CD8-positive, alpha-beta memory T cell (primary cell): ENCODE measurements around the gene RARB. TPM values are rescaled to one million over a fixed set of nuclear protein-coding genes. Genes with fewer than 3 reads are reported as not detected.

Experiments
- CTCF ChIA-PET: fragments of 350-600 bp; sonication (Branson Sonifier 250); formaldehyde crosslinking; loops from one replicate; lab custom pipeline; 2021; ENCODE audit warnings: antibody characterized with exemption; lab: Charles Lee
- POLR2A ChIA-PET: fragments of 350-600 bp; sonication (Branson Sonifier 250); formaldehyde crosslinking; loops from one replicate; lab custom pipeline; 2021; ENCODE audit warnings: antibody characterized with exemption; lab: Charles Lee
- DNase-seq, 5 donors: peaks; one replicate each; pipeline versions ENCODE4 v3.0.0 to v3.0.0-alpha.2; 2020 to 2022; ENCODE audit warnings: mixed read lengths in 1 of 5
- H3K27ac ChIP-seq: one replicate; pipeline ENCODE4 v1.7.0; 2013; ENCODE audit warnings: low read depth, mild to moderate bottlenecking, low read length, moderate library complexity
- H3K27me3 ChIP-seq: 2 replicates; pipeline ENCODE4 v1.7.0; 2013; ENCODE audit warnings: low read length, mild to moderate bottlenecking; ENCODE audit not compliant: insufficient read depth, poor library complexity, severe bottlenecking
- H3K36me3 ChIP-seq: 2 replicates; pipeline ENCODE4 v1.7.0; 2013; ENCODE audit warnings: mild to moderate bottlenecking, low read length, moderate library complexity; ENCODE audit not compliant: insufficient read depth
- H3K4me1 ChIP-seq: 2 replicates; pipeline ENCODE4 v1.7.0; 2013; ENCODE audit warnings: mild to moderate bottlenecking, low read length, moderate library complexity; ENCODE audit not compliant: insufficient read depth
- H3K4me3 ChIP-seq: 2 replicates; pipeline ENCODE4 v1.7.0; 2013; ENCODE audit warnings: mild to moderate bottlenecking, low read length
- H3K9me3 ChIP-seq: 2 replicates; pipeline ENCODE4 v1.7.0; 2013; ENCODE audit warnings: mild to moderate bottlenecking, low read length
- H3K27ac Mint-ChIP-seq, 8 donors: one replicate each; pipeline ENCODE4 v1.8.0; 2020 to 2021; ENCODE audit warnings: mixed read lengths in 8 of 8, mild to moderate bottlenecking in 6 of 8, inconsistent platforms in 3 of 8, moderate library complexity in 3 of 8
- H3K27me3 Mint-ChIP-seq, 2 donors: one replicate each; pipeline ENCODE4 v1.8.0; 2020 to 2021; ENCODE audit warnings: mixed read lengths in 2 of 2, mild to moderate bottlenecking in 1 of 2, moderate library complexity in 1 of 2
- H3K36me3 Mint-ChIP-seq, 3 donors: one replicate each; pipeline ENCODE4 v1.8.0; 2020 to 2021; ENCODE audit warnings: mixed read lengths in 3 of 3, inconsistent platforms in 1 of 3, mild to moderate bottlenecking in 1 of 3
- H3K4me1 Mint-ChIP-seq, 3 donors: one replicate each; pipeline ENCODE4 v1.8.0; 2020 to 2021; ENCODE audit warnings: mixed read lengths in 3 of 3, inconsistent platforms in 1 of 3, mild to moderate bottlenecking in 1 of 3
- H3K4me3 Mint-ChIP-seq, 7 donors: one replicate each; pipeline ENCODE4 v1.8.0; 2020 to 2021; ENCODE audit warnings: mixed read lengths in 7 of 7, mild to moderate bottlenecking in 6 of 7, moderate library complexity in 4 of 7, inconsistent platforms in 2 of 7
- H3K9me3 Mint-ChIP-seq, 5 donors: one replicate each; pipeline ENCODE4 v1.8.0; 2020 to 2022; ENCODE audit warnings: mixed read lengths in 5 of 5, mild to moderate bottlenecking in 3 of 5, moderate library complexity in 2 of 5, inconsistent platforms in 1 of 5
- polyA plus RNA-seq: library from polyadenylated mRNA; unstranded; fragments of 300-500 nt; fragmentation: Illumina TruSeq; gene quantifications from one replicate; pipeline ENCODE4 v1.2.3, GENCODE V29; 2021
- total RNA-seq, 2 experiments: library from RNA; stranded (reverse); gene quantifications; one replicate each; pipeline ENCODE4 v1.2.3, GENCODE V29; 2021

Gene RARB
- total and polyA plus RNA-seq, 3 experiments from 2014 or later = not detected

DNA sequence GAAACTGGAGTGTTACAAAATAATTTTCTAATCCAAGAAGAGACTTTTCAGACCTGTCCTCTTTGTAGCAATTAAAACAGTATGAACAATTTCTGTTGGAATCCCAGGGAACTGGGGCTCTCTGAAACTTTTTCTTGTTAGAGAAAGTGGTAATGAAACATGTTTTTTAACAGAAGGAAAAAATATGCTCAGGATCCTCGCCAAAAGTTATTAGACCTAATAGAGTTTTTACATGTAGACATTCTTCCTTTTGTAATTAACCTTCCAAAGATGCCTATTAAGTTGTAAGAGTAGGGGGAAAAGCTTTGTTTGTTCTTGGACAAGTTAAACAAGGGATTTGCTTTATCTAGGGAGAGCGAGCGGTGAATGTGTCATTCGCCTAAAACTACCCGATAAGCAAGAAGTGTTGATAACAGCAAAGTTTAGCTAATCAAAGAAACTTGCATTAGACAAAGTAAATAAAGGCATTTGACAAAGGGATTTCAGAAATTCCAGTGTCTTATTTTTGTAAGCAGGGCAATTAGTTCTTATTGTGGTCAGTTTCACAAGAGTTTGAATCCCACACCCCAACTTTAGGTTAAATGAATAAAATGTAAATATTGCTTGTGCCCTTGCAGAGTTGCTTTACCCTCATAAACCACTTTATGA lies 2.3 kb downstream of the RARB start:
- Mint-ChIP-seq H3K27me3 (peaks cover 18 to 49% of the 10 kb centered on the region in 2 donors), H3K27ac (no peak overlapping the region), H3K4me1 (peaks cover 0 to 4% (median 3%) of the 10 kb centered on the region in 3 donors), H3K36me3 (no peaks in the 10 kb centered on the region), H3K4me3 (no peak overlapping the region), H3K9me3 (peaks cover 0 to 2% (median 0%) of the 10 kb centered on the region in 5 donors)
- ChIA-PET CTCF (no interaction called here), POLR2A (no interaction called here)
- Histone ChIP-seq H3K27me3 (peaks cover 5% of the 10 kb centered on the region), H3K27ac (no peak overlapping the region), H3K36me3 (no peaks in the 10 kb centered on the region), H3K4me3 (no peak overlapping the region), H3K9me3 (no peaks in the 10 kb centered on the region), H3K4me1 (no peaks in the 10 kb centered on the region)
- DNase-seq = no peak

DNA sequence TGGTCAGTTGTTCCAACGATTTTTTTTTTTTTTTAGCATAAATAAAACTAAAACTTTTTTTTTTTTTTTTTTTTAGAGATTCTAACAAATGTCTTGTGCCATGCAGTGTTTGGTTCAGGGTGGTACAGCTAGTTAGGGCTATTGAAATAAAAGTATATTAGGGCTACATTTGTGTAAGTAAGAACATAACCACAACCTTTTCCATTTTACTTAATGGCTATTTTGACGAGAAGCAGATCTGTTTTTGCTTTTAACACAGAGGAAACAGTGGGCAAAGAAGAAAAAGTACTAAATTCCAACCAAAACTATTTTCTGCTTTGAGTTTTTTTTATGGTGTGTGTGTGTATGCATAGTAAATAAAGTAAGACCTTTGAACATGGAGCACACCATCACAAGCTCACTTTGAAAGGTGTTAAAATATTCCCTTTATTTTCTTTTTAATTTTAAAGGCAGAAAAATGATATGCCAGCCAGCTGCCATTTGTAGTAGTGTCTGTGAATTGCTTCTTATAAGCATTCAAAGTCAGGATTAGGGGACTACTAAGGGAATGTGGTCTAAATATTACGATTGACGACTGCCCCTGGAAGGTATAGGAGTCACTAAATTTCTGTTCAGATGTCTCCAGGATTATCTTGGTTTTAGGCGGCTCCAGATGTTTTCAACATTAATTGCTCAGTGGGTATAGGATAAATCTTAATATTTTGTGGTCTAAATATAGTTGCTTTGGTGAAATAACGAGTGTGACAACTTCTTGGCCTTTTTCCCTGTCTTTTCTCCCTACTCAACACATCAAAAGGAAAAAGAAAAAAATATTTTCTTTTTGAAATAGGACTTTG lies 3.1 kb downstream of the RARB start:
- Mint-ChIP-seq H3K36me3 (no peaks in the 10 kb centered on the region), H3K9me3 (peaks cover 0 to 2% (median 0%) of the 10 kb centered on the region in 5 donors), H3K27me3 (peaks cover 18 to 43% of the 10 kb centered on the region in 2 donors), H3K4me3 (no peak overlapping the region), H3K4me1 (peaks cover 0 to 4% (median 3%) of the 10 kb centered on the region in 3 donors), H3K27ac (no peak overlapping the region)
- no peak for DNase-seq
- ChIA-PET POLR2A (no interaction called here), CTCF (no interaction called here)
- no peaks in the 10 kb centered on the region for H3K36me3 ChIP-seq
- H3K27ac ChIP-seq = no peak overlapping the region
- peaks cover 5% of the 10 kb centered on the region for H3K27me3 ChIP-seq
- no peaks in the 10 kb centered on the region for H3K9me3 ChIP-seq
- no peaks in the 10 kb centered on the region for H3K4me1 ChIP-seq
- no peak overlapping the region for H3K4me3 ChIP-seq

DNA sequence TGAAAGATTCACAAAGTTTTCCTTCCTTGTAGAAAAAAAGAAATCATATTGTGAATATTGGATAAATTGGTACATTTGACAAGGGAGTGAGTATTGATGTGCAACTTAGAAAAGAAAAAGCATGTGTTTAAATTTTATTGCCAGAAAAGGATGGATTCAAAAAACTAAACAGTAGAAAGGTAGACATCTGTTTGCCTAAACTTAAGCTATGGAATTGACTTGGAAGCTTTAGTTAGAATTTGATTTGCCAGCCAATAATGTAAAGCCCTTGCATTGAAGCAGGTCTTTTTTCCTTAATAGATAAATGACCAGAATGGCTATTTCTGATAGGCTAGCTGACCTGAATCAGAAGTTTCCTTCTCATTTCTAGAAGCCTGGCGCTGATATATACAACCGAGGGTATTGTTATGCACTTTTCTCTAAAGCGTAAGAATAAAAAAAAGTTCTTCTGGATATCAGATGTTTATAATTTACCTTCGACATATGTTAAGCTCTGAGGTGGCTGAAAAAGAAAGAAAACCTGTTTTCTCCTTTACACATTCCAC lies 4.2 kb downstream of the RARB start:
- H3K4me1 Mint-ChIP-seq = peaks cover 0 to 4% (median 3%) of the 10 kb centered on the region in 3 donors
- H3K36me3 Mint-ChIP-seq = no peaks in the 10 kb centered on the region
- H3K27ac ChIP-seq = no peak overlapping the region
- H3K27me3 Mint-ChIP-seq = peaks cover 18 to 34% of the 10 kb centered on the region in 2 donors
- H3K4me1 ChIP-seq = no peaks in the 10 kb centered on the region
- H3K9me3 ChIP-seq = no peaks in the 10 kb centered on the region
- CTCF ChIA-PET = no interaction called here
- POLR2A ChIA-PET = no interaction called here
- no peak overlapping the region for H3K4me3 Mint-ChIP-seq
- H3K27ac Mint-ChIP-seq = no peak overlapping the region
- H3K36me3 ChIP-seq = no peaks in the 10 kb centered on the region
- peaks cover 0 to 2% (median 0%) of the 10 kb centered on the region in 5 donors for H3K9me3 Mint-ChIP-seq
- H3K4me3 ChIP-seq = no peak overlapping the region
- H3K27me3 ChIP-seq = peaks cover 5% of the 10 kb centered on the region
- DNase-seq = no peak

DNA sequence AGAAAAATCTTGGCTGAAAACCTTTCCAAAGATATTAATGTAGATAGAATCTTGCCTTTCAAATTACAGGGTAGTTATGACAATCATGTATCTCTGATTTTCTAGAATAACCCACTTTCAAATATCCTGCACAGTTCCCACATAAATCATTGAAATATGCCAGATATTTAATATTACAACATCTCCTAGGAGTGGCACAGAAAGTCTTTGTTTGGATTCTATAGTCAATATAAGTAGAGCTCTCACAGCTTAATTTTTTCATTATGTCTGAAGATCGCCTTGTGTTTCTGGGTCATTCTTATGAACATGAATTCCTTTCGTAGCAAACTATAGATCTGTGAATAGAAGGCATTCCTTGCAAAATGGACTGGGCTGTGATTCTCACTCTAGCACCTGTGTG lies 5.0 kb downstream of the RARB start:
- H3K36me3 Mint-ChIP-seq = no peaks in the 10 kb centered on the region
- H3K27ac ChIP-seq = no peak overlapping the region
- POLR2A ChIA-PET = no interaction called here
- H3K4me1 ChIP-seq = no peaks in the 10 kb centered on the region
- no peak overlapping the region for H3K4me3 ChIP-seq
- H3K9me3 Mint-ChIP-seq = peaks cover 0 to 2% (median 0%) of the 10 kb centered on the region in 5 donors
- no peak for DNase-seq
- peaks cover 0 to 1% (median 1%) of the 10 kb centered on the region in 3 donors for H3K4me1 Mint-ChIP-seq
- H3K27me3 ChIP-seq = peaks cover 4% of the 10 kb centered on the region
- H3K27me3 Mint-ChIP-seq = peaks cover 17 to 25% of the 10 kb centered on the region in 2 donors
- H3K36me3 ChIP-seq = no peaks in the 10 kb centered on the region
- CTCF ChIA-PET = no interaction called here
- no peaks in the 10 kb centered on the region for H3K9me3 ChIP-seq
- H3K27ac Mint-ChIP-seq = no peak overlapping the region
- no peak overlapping the region for H3K4me3 Mint-ChIP-seq

DNA sequence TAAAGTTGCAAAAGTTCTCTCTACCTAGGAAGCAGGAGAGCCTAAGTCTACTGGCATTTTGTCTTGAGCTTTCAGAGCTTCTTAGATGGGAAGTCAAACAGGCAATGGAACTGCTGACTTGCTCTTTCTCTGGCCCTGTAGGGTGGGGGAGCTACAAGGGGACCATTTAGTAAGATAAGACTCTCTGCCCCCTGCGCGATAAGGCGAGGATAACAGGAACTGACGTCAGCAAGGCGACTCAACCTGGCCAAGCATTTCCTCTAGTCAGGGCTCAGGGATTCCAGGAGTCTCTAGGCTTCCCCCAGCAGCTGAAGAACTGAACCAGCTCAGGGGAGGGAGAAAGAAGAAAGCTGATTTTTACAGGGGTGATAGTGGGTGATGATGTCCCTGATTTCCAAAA lies 5.8 kb downstream of the RARB start:
- no peaks in the 10 kb centered on the region for H3K4me1 Mint-ChIP-seq
- peaks cover 0 to 1% (median 0%) of the 10 kb centered on the region in 5 donors for H3K9me3 Mint-ChIP-seq
- H3K27me3 Mint-ChIP-seq = peaks cover 11 to 19% of the 10 kb centered on the region in 2 donors
- ChIA-PET CTCF (interaction anchor here (0.7 kb wide), 1 partner anchor 15 kb away, joined by 4 read pairs; no protein-coding TSS in a partner anchor), POLR2A (no interaction called here)
- H3K27ac Mint-ChIP-seq = no peak overlapping the region
- no peaks in the 10 kb centered on the region for H3K27me3 ChIP-seq
- DNase-seq = no peak
- H3K4me3 Mint-ChIP-seq = no peak overlapping the region
- H3K27ac ChIP-seq = no peak overlapping the region
- H3K36me3 ChIP-seq = no peaks in the 10 kb centered on the region
- no peaks in the 10 kb centered on the region for H3K4me1 ChIP-seq
- no peak overlapping the region for H3K4me3 ChIP-seq
- H3K9me3 ChIP-seq = no peaks in the 10 kb centered on the region
- H3K36me3 Mint-ChIP-seq = no peaks in the 10 kb centered on the region

DNA sequence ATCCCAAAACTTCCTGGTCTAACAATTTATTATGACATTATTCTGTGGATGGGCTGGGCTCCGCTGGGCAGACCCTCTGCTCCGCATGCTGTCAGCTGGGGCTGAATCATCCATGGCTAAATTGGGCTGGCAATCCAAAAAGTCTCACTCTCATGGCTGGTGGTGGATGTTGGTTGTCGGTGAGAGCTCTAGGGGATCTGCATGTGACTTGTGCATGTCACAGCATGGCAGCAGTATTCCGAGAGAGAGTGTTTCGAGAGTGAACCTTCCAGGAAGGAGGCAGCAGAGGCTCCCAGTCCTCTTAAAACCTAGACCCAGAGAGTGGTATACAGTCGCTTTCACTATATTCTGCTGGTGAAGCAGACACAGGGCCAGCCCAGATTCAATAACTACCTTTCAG lies 9.9 kb downstream of the RARB start:
- ChIA-PET POLR2A (no interaction called here), CTCF (no interaction called here)
- no peaks in the 10 kb centered on the region for H3K36me3 ChIP-seq
- H3K27me3 ChIP-seq = no peaks in the 10 kb centered on the region
- Mint-ChIP-seq H3K27me3 (peaks cover 0 to 10% of the 10 kb centered on the region in 2 donors), H3K36me3 (no peaks in the 10 kb centered on the region), H3K4me3 (no peak overlapping the region), H3K27ac (no peak overlapping the region), H3K9me3 (peaks cover 0 to 4% (median 0%) of the 10 kb centered on the region in 5 donors), H3K4me1 (no peaks in the 10 kb centered on the region)
- H3K4me3 ChIP-seq = no peak overlapping the region
- no peaks in the 10 kb centered on the region for H3K9me3 ChIP-seq
- no peaks in the 10 kb centered on the region for H3K4me1 ChIP-seq
- H3K27ac ChIP-seq = no peak overlapping the region
- no peak for DNase-seq

DNA sequence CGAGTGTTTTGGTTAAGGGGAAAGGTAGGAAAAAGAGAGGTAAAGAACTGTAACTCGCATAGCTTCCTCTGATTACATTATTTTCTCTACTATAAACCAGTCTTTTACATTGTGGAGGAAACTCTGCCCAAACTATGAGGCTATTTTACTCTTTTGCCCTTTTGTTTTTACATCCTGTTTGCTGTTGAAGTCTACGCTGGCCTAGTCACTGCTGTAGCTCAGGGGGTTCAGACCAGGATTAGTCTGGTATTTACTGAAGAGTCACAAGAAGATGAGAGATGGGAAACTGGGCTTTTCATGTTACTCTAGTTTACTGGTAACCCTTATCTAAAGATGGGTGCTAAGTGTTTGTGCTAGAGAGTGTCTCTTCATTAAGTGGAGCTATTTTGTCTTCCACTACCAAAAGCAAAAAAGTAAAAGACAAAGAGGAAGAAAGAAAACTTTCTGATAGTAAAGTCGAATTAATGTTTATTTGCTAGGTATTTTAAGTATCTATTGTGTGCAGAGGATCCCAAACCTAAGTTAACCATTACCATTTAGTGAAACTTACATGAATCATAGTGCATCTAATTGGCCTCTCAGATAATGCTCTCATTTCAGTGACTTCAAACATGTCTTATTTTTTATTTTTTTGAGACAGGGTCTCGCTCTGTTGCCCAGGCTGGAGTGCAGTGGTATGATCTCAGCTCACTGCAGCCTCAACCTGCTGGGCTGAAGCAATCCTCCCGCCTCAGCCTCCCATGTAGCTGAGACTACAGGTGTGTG lies 10.9 kb downstream of the RARB start:
- Mint-ChIP-seq H3K4me3 (no peak overlapping the region), H3K27me3 (peaks cover 0 to 5% of the 10 kb centered on the region in 2 donors), H3K4me1 (no peaks in the 10 kb centered on the region), H3K27ac (no peak overlapping the region), H3K9me3 (peaks cover 0 to 4% (median 0%) of the 10 kb centered on the region in 5 donors), H3K36me3 (no peaks in the 10 kb centered on the region)
- Histone ChIP-seq H3K27me3 (no peaks in the 10 kb centered on the region), H3K27ac (no peak overlapping the region), H3K36me3 (no peaks in the 10 kb centered on the region), H3K4me1 (no peaks in the 10 kb centered on the region), H3K4me3 (no peak overlapping the region), H3K9me3 (no peaks in the 10 kb centered on the region)
- POLR2A ChIA-PET = no interaction called here
- no peak for DNase-seq
- CTCF ChIA-PET = no interaction called here
